HTR-8/SVneo (cell line): ENCODE measurements around the gene SERF1A.
"Not testable (repeated sequence)": the region's sequence is repeated elsewhere in the genome, so short reads cannot be mapped to it uniquely, and the experiment has no call there.

ENCODE experiments used
- DNase-seq: peaks from one replicate; pipeline ENCODE4 v3.0.0; 2011; ENCODE audit warnings: low spot score, mixed read lengths; ENCODE audit not compliant: insufficient read length
- FAIRE-seq: peaks from 2 replicates; lab custom pipeline; 2011; peaks lifted over from hg19 to GRCh38; lab: Jason Lieb, UNC

Gene SERF1A

DNA sequence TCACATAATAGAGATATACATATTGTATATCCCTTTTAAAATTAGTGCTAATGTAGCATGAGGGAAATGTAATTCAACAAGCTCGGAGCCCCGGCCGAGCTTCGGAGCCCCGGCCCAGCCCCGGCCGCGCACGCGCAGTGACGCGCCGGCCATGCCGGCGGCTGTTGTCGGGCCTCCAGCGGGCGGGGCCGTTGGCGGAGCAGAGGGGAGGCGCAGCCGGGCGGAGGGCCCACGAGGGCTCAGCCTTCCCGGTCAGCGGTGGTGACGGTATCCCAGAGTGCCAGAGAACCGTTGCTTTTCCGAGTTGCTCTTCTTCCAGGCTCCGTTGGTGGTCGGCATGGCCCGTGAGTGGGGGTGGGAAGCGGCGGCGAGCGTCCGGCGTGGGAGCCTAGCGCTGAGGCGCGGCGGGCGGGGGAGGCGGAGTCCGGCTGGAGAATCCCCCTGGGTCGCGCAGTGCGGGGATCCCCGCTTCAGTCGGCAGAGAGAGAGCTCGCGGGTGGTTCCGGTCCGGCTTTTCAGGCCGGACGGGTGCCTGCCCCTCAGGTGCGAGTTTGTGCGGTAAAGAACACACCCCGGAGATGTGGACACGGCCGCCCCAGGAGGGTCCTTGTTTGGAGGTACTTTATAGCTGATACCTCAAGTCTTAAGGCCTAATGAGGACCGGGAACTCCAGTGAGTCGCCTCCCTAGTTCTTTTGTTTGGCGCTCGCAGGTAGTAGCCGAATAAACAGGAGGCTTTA lies at the start of gene SERF1A:
TSS of gene SERF1A (plus strand) at position 137 of the 739 bp plus-strand sequence. CDS start at position 338, 201 bp downstream.
- peak; percentile 51 for FAIRE-seq

DNA sequence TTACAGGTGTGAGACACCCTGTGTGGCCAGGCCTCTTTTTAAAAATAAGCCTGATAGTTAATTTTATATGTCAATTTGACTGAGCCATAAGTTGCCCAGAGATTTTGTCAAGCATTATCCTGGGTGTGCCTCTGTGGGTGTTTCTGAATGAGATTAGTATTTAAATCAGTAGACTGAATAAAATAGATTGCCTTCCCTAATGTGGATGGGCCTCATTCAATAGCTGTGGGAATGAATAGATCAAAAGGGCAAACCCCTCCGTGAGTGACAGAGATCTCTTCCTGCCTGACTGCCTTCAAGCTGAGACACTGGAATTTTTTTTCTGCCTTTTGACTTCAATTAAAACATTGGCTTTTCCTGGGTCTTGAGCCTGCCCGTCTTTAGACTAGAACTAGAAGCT lies 33.7 kb upstream of the SERF1A start:
- not testable (repeated sequence) for FAIRE-seq, DNase-seq

More for the DNA sequence above, at the start of gene SERF1A:
- DNase-seq = not testable (repeated sequence)

DNA sequence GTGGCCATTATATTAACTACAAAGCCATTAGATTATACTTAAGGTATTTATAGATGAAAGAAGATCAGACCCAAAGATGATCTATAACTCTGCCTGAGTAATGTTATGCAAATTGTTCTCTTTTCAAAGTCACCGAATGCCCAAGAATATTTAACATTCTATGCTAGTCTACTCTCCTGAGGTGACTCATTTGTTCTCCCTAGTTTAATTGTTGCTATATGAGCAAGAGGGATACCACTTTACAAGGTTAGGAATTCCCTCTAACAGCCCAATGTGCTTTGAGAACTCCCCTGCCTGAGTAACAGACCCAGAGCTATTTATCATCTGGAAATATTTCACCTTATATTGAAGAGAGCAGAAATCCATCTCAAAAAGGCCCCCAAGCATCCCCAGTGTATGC lies 29.8 kb upstream of the SERF1A start:
- FAIRE-seq, DNase-seq: not testable (repeated sequence)

DNA sequence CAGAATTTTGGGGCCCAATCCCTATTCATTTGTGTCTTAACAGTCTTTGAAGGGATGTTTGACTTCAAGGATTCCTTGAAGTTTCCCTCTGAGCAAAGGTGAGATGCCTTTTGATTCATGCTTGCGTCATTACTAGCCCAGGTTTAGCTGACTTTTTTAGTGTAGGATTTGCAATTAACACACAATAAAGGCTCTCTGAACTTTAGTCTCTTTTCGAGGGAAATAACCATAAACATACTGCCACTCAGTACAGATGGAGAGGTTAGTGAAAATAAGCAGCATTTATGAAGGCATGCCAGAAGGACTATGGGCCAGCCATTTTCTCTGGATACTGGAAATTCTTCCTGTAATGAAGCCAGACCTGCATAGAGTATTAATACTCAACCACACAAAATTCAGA lies 4.4 kb upstream of the SERF1A start:
- not testable (repeated sequence) for FAIRE-seq, DNase-seq

DNA sequence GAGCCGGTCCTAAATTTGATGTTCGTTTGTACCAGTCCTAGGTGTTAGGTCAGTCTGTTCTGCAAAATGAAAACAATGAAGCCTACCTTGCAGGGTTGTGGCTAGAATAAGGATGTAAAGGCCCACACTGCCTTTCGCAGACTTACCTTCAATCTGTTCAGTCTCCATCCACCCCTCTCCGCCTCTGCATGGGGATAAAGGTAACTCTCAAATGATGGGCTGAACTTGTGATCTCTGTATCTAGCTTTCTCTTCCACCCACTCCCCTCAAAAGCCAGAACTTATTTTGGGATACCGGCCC lies 753 bp downstream of the SERF1A start:
- peak; percentile 4 for FAIRE-seq
- not testable (repeated sequence) for DNase-seq

DNA sequence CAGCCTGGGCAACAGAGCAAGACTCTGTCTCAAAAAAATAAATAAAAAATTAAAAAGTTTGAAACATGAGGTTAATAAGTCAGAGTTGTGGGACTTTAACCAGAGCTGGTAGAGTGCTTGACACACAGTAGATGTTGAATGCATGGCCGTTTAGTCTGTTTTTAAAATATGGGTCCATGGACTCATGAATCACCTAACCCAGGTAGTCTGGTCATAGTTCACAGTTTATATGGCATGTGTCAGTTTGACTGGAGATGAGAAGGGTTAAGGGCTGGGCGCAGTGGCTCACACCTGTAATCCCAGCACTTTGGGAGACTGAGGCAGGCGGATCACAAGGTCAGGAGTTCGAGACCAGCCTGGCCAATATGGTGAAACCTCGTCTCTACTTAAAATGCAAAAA lies 6.2 kb downstream of the SERF1A start:
- not testable (repeated sequence) for DNase-seq, FAIRE-seq

DNA sequence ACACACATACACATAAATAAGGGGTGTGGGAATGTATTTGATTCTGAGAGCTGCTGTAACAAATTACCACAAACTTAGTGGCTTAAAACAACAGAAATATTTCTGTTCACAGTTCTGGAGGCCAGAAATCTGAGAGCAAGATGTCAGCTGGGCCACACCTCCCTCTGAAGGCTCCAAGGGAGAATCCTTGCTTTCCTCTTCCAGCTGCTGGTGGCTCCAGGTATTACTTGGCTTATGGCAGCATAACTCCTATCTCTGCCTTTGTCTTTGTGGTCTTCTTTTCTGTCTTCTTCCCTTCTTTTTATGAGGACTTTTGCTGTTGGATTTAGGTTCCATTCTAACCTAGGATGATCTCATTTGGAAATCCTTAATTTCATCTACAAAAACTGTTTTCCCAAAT lies 16.4 kb downstream of the SERF1A start:
- not testable (repeated sequence) for FAIRE-seq, DNase-seq

DNA sequence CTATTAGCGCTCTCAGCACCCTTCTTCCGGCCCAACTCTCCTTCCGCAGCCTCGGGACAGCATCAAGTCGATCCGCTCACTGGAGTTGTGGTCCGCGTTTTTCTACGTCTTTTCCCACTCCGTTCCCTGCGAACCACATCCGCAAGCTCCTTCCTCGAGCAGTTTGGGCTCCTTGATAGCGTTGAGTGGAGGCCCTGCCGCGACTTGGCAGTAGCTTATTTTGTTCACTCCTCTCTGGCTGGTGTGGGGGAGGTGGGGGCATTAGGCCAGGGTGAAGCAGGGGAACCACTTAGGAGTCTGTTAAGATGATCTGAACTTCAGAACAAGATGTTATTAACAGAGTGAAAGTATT lies 24.7 kb downstream of the SERF1A start:
- DNase-seq, FAIRE-seq: not testable (repeated sequence)

DNA sequence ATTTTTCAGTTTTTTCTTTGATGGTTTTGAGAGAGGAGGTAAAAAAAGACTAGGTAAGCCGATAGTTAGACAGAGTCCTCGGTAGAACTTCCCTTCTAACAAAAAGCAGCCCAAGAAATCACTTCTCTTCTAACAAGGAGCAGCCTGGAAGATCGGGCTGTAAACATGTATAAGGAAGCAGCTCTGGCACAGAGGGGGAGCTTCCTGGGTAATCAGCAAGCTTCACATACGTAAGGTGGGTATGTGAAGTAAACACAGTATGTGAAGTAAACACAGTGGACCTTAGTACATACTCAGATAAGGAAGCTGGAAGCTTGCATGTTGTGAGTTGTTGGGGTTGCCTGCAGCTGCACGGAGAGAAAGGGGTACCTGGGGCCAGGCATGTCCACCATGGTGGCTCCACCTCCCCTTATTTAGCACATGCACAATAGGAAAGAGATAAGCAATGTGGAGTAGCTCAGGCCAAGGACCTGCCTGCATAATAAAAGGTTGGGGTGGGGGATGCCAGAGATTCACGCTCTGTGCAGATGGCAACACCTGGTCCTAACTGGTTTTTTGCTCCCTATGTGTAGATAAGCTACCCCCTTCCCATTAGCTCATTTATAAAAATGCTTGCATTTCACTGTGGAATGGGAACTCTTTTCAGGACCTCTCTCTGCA lies 31.4 kb downstream of the SERF1A start:
- FAIRE-seq, DNase-seq: not testable (repeated sequence)

DNA sequence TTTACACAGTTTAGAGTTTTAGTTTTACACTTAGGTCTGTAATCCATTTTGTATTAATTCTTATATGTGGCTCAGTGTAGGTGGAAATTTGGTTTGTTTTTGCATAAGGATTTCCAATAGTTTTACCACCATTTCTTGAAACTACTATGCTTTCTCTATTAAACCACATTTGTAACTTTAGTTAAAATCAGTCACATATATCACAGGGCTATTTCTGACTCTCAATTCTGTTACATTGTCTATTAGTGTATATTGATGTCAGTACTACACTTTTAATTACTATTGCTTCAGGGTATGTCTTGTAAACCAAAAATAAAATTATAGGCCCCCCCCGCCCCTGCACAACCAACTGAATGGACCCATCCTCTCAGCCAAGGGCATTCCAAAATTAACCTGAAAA lies 32.1 kb downstream of the SERF1A start:
- not testable (repeated sequence) for FAIRE-seq, DNase-seq

DNA sequence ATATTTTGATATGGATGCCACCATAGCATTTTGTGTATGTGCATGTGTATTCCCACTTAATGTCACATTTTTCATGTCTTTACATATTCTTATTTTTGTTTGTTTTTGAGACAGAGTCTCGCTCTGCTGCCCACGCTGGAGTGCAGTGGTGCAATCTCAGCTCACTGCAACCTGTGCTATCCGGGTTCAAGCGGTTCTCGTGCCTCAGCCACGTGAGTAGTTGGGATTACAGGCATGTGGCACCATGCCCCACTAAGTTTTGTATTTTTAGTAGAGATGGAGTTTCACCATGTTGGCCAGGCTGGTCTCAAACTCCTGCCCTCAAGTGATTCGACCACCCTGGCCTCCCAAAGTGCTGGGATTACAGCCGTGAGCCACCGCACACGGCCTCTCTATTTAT lies 52.6 kb downstream of the SERF1A start:
- not testable (repeated sequence) for DNase-seq, FAIRE-seq
